Progenitor cell of endocrine pancreas (in vitro differentiated cells): ENCODE data around the gene ZNF662. TPM values are rescaled to one million over a fixed set of nuclear protein-coding genes. Genes with fewer than 3 reads are reported as not detected.
A peak's percentile ranks its signal among the peaks of the same experiment; 100 is the strongest.

ENCODE experiments used
- DNase-seq: peaks from one replicate; pipeline ENCODE4 v3.0.0; 2021; ENCODE audit warnings: low spot score; ENCODE audit not compliant: unreplicated experiment
- H3K27ac Mint-ChIP-seq: 2 replicates; pipeline ENCODE4 v1.8.0; 2021; ENCODE audit warnings: mild to moderate bottlenecking, moderate library complexity, mixed read lengths
- H3K27me3 Mint-ChIP-seq: 2 replicates; pipeline ENCODE4 v1.8.0; 2021; ENCODE audit warnings: mixed read lengths
- H3K36me3 Mint-ChIP-seq: 2 replicates; pipeline ENCODE4 v1.8.0; 2022; ENCODE audit warnings: mixed read lengths; ENCODE audit not compliant: insufficient read depth
- H3K4me1 Mint-ChIP-seq: 2 replicates; pipeline ENCODE4 v1.8.0; 2021; ENCODE audit warnings: low read depth, mixed read lengths
- H3K4me3 Mint-ChIP-seq: 2 replicates; pipeline ENCODE4 v1.8.0; 2021; ENCODE audit warnings: low read depth, mild to moderate bottlenecking, moderate library complexity, mixed read lengths
- H3K9me3 Mint-ChIP-seq: 2 replicates; pipeline ENCODE4 v1.8.0; 2021; ENCODE audit warnings: low read depth, mixed read lengths
- CTCF ChIP-seq: fragments of 200-600 bp; sonication (generic); IDR thresholded peaks from one replicate; pipeline ENCODE4 v1.5.0; 2021; ENCODE audit warnings: antibody characterized with exemption, mild to moderate bottlenecking; ENCODE audit not compliant: unreplicated experiment
- total RNA-seq: library from RNA; stranded (reverse); gene quantifications from 2 replicates; pipeline ENCODE4 v1.2.1, GENCODE V29; 2021

ZNF662 gene
- total RNA-seq, 1 donor from 2014 or later = 0.65 TPM

- Mint-ChIP-seq H3K27ac (no peak overlapping the region), H3K4me3 (no peak overlapping the region), H3K36me3 (no peaks in the 10 kb centered on the region), H3K4me1 (no peaks in the 10 kb centered on the region), H3K27me3 (peaks cover 20% of the 10 kb centered on the region), H3K9me3 (no peaks in the 10 kb centered on the region)
- DNase-seq = no peak
- TF ChIP-seq CTCF = no peak
Observed at GRCh38 chr3:42960282-42960681, 54.3 kb downstream of the ZNF662 start.

- no peak for TF ChIP-seq CTCF
- H3K27me3 Mint-ChIP-seq = peaks cover 23% of the 10 kb centered on the region
- no peaks in the 10 kb centered on the region for H3K4me1 Mint-ChIP-seq
- H3K36me3 Mint-ChIP-seq = no peaks in the 10 kb centered on the region
- no peak overlapping the region for H3K27ac Mint-ChIP-seq
- DNase-seq = no peak
- no peaks in the 10 kb centered on the region for H3K9me3 Mint-ChIP-seq
- H3K4me3 Mint-ChIP-seq = no peak overlapping the region
Observed at GRCh38 chr3:42960786-42961185, 54.8 kb downstream of the ZNF662 start.

- Mint-ChIP-seq H3K9me3 (no peaks in the 10 kb centered on the region), H3K4me3 (no peak overlapping the region), H3K4me1 (no peaks in the 10 kb centered on the region), H3K27me3 (peaks cover 26% of the 10 kb centered on the region), H3K27ac (no peak overlapping the region), H3K36me3 (no peaks in the 10 kb centered on the region)
- no peak for DNase-seq
- peak; percentile 74 for TF ChIP-seq CTCF
Observed at GRCh38 chr3:42961633-42962032, 55.7 kb downstream of the ZNF662 start.

GRCh38 chr3:42963269-42963668, 57.3 kb downstream of the ZNF662 start:
- Mint-ChIP-seq H3K27ac (no peak overlapping the region), H3K27me3 (peaks cover 26% of the 10 kb centered on the region), H3K9me3 (no peaks in the 10 kb centered on the region)

GRCh38 chr3:42964266-42964665, 58.3 kb downstream of the ZNF662 start:
- H3K4me1 Mint-ChIP-seq = no peaks in the 10 kb centered on the region
- peaks cover 26% of the 10 kb centered on the region for H3K27me3 Mint-ChIP-seq
- H3K27ac Mint-ChIP-seq = no peak overlapping the region
- H3K4me3 Mint-ChIP-seq = no peak overlapping the region
- TF ChIP-seq CTCF = no peak
- no peak for DNase-seq
- H3K36me3 Mint-ChIP-seq = no peaks in the 10 kb centered on the region
- no peaks in the 10 kb centered on the region for H3K9me3 Mint-ChIP-seq

More at GRCh38 chr3:42963269-42963668, 57.3 kb downstream of the ZNF662 start:
- Mint-ChIP-seq H3K4me1 (no peaks in the 10 kb centered on the region), H3K4me3 (no peak overlapping the region), H3K36me3 (no peaks in the 10 kb centered on the region)
- TF ChIP-seq CTCF = no peak
- no peak for DNase-seq

Other genes with a start within 250 kb of the ZNF662 start
- gene KLHL40, start 220.6 kb upstream of the ZNF662 start, total RNA-seq = not detected in 2 replicates
- not detected in 2 replicates for gene HHATL, start 203.3 kb upstream of the ZNF662 start, total RNA-seq
- 2.3 and 2.5 TPM in 2 replicates for gene CCDC13, start 132.9 kb upstream of the ZNF662 start, total RNA-seq
- gene HIGD1A, start 101.7 kb upstream of the ZNF662 start, total RNA-seq = 90.6 and 92.3 TPM in 2 replicates
- 0.60 and 0.78 TPM in 2 replicates for gene ACKR2, start 96.7 kb upstream of the ZNF662 start, total RNA-seq
- gene CYP8B1, start 30.3 kb upstream of the ZNF662 start, total RNA-seq = not detected in 2 replicates
- 1.9 and 2.3 TPM in 2 replicates for gene GASK1A, start 73.2 kb downstream of the ZNF662 start, total RNA-seq
- gene POMGNT2, start 199.9 kb downstream of the ZNF662 start, total RNA-seq = 20.0 and 21.6 TPM in 2 replicates